ENCODE data around the gene MBP.

The MBP gene

DNA sequence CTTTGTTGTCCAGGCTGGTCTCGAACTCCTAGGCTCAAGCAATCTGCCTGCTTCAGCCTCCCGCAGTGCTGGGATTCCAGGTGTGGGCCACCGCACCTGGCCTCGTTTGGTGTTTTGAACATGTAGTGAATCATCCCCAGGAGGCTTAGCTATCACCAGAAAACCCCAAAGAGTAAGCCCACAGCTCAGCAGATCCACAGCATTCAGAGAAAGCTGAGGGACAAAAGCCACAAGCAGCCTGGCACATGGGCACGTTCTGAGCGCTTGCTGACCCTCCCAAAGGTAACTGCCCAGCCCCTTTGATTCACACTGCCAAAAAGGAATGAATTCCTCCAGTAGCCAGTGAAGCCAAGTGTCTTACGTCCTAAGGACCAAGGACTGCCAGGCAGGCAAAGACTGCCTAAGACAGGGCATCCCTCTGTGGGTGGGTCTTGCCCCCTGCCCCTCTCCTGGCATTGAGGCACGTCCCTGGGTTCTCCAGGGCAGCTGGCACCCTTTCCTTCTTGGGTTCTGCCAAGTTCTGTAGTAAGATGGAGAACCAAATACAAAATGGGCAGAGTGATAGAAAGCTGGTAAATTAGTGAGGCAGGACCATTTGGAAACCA is 31.7 kb downstream of the MBP start:
- no peak for DNase-seq (ENCODE audit: low read depth in 2 of 2)

DNA sequence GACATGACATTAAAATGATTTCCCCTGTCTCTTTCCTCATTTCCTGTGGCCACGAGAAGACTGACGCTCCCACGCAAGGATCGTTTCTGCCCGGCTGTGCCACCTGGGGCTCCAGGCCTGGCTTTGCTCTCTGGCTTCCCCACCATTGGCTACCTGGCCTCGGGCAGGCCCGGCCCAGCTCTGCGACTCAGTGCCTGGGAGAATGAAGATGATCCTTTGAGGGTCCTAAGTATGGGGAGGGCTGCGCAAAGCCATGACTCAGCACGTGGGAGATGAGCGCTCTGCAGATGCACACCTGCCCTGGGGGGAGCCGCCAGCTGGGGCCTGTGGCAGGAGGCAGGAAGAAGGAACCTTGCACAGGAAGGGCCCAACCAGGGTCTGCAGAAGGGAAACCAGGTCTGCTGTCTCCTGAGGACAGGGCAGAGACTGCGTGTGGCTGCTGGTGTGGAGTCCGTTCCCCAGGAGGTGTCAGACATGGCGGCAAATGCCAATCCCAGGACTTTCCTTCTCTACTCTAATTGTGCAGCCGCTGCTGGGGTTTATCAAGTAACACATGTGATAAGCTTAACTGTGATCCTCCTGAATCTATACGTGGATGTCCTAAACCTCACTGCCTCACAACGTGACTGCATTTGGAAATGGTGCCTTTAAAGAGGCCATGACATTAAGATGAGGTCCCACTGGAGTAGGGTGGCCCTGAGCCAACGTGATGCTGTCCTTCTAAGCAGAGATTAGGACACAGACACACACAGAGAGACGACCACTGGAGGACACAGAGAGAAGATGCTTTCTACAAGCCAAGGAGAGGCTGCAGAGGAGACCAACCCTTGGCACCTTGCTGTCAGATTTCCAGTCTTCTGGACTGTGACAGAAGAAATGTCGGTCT is 32.9 kb downstream of the MBP start:
- no peak for DNase-seq (ENCODE audit: low read depth in 2 of 2)

DNA sequence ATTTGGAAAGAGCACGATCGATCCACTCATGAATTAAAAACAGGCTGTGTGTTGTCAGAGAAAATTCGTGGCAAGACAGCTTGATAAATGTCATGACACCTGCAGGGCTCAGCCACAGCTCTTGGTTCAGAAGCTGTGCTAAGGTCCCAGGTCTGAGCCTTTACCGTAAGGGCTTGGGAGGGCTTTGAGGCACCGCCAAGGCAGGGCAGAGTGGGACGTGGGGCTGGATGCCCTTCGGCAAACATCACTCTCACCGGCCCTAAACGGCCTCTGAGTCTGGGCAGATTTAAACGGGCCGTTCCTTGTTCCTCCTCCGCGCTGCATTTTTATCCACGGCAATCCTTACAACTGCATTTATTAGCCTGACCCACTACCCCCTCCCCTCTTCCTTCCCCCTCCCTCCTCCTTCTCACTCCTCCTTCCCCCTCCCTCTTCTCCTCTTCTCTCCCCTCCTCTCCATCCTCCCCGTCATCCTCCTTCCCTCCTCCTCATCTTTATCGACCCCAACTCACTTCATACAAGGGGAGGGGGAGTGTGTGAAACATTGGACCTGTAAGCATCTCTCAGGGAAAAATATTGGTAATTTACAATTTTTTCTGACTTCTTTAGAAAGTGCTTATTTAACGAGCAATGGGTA is 33.9 kb downstream of the MBP start:
- no peak for DNase-seq (ENCODE audit: low read depth in 2 of 2)

DNA sequence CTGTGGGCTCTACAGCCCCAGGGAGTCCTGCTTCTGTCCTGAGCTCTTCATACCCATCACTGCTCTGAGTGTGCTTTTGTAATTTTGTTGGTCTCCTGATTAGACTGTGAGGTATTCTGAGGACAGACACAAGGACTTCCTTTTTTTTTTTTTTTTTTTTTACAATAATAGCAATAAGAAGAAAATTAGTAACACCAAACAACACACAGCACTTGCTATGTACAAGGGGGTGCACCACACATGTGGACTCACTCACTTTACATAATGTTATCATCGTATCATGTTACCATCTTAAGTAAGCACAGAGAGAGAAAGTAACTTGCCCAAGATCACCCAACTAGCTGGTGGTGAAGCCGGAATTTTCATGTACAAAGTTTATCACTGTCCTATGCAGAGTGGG is 34.6 kb downstream of the MBP start:
- no peak for DNase-seq (ENCODE audit: low read depth in 2 of 2)

DNA sequence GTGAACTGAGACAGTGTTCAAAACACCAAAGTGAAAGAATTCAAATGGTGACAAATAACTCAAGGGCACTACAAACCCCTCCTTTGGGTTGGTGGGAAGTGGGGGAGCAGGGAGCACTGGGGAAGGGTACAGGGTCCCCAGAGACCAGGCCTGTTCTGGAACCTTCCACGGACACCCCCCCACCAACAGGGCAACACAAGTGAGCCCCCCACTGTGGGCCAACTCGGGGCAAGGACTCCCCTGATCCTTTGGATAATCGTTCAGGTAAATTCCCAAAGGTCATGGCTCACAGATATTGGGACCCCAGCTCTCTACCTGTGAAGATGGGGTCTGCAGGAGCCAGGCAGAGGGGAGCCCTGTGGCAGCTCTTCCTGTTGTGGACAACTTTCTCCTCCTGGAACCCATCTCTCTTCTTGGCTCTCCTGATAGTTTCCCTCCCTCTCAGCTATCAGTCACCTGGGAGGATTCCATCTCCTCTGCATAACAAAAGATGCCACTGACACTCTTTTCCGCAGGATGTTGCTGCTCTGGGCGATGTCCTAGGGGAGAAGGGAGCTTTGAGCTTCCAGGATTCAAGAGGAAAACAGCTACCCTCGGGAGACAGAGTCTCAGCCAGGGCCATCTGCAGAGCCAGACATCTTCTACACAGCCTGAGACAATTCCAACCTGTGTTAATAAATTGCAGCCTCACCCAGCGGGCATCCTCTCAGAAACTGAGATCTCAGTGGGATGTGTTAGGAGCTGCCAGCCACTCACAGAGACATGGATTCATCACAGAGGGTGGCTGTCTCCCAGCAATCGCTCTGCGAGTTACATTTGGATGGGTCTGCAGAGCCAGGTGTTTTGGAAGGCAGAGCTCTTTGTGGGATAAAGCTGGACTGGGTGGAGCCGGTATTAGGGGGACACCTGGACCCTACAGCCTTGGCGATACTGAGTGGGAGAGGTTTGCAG is 35.4 kb downstream of the MBP start:
- DNase-seq (ENCODE audit: low read depth in 2 of 2), result no peak

DNA sequence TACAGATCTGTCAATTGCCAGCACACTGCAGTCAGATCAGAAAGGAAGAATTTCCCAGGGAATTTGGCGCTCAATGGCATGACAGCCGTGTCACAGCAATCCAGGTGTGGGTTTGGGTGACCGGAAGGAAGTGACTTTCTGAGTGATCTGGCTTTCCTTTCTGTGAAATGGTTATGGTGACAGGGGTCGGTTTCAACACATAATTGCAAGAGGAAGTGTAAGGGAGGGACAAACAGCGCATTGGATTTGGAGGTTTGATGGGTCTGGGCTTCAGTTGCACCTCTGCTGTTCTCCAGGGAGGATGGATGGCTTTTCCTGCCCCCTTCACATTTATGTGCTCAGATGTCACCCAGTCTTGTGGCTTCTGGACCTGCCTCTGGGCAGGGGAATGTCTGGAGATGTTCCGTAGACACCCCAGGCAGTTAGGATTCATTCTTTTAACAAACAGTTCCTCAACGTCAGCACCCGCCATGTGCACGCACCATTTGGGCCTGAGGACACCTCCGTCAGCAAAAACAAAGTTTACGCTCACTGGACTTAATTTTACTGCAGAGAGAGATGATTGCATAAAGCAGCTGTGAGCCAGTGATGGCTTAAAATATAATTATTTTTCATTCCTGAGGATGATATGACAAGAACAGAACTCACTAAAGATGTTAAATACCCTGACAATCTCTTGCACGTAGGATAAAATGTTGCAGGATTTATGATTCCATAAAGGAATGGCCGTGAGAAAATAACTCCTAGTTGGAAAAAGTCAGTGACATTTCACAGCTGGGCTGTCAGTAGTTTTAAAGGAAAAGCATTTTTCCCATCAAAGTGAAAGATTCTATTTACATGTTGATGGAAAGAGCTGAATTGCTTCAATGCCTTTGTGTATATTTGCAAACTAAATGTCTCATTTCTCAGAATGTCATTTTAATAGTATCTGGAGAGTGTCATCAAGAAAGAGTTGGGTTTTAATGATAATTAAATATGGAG is 36.9 kb downstream of the MBP start:
- DNase-seq (ENCODE audit: low read depth in 2 of 2), result no peak

DNA sequence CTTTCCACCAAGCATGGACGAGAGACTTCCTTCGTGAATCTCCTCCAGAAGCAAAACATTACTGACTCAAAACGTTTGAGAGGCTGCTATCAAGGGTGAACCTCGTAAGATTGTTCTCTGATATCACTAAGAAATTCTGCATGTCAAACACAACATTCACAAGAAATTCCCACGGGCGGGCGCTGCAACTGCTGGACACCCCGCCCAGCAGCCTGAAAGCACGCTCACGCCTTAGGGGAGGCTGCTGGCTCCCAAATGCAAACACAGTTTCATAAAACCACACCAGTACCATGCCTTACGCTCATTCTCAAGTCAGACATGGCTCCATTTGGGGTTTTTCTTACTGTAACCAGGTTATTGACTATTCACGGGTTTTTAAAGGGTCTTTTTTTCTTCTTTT is 39.0 kb downstream of the MBP start:
- DNase-seq (ENCODE audit: low read depth in 2 of 2), result no peak

DNA sequence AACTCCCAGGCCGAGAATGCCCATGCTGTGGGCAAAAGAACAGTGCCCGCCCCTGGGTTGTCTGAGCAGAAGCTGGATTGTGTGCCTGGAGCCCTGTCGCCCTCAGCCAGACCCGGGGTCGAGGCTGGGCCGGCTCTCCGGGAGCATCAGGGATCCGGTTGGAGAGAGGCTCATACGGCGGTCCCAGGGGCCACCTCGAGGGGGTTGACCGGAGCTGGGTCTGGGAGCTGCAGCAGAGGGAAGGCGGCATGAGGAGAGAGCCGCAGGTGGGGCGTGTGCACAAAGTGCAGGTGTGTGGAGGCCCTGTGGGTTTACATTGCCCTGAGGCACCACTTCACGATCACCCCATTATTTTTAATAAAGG is 39.5 kb downstream of the MBP start:
- DNase-seq (ENCODE audit: low read depth in 2 of 2), result no peak

DNA sequence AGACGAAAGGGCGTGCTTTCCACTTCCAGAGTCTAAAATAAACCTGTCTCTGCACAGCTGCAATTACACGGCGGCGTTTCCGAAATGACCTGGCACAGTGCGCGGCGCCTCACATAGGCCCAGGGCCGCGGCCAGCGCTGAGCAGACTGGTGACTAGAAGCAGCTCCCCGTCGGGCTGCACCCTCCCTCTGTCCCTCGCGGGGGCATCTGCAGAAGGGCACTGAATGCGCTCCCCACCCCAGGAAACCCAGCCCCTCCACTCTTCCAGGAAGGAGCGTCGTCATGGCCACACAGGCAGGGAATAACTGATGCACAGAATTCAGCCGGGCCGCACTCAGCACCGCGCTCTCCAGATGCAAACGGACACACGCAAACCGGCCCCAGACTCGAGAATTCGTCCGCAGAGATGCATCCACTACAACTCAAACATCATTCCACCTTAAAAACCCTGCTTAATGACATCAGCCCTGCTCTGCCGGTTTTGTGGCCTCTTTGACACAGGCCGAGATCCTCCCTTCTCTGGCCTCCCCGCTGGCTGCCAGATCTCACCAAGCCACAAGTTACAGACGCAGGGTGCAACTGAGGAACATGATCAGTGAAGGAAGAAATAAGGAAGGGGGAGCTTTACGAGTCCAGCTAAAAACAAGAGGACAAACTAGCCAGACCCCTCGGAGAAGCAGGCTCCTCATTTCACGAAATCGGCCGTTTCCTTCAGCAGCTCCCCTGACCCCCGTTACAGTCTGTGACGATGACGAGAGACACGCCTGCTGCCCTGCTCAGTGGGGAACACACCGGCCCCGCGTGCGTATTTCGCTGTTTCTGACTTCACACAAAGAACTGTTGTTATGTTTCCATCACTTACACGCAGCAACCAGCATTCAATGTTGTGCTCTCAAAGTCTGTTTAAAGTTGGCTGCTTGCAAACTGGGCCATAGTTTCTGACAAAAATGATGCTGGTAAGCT is 40.2 kb downstream of the MBP start:
- DNase-seq (ENCODE audit: low read depth in 2 of 2), result no peak

DNA sequence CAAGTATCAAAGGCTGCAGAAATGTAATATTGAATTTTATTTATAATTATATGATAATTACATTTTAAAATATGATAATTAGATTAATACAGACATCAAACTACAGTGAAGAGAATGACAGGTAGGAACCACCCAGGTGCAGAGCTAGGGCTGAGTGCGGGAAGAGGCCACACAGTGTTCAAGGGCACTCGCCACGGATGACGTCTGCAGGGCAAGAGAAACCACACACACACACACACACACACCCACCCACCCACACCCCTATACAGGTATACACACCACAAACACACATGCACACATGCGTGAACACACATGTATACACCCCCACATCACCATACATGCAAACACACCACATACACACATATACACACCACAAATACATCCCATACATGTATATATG is 41.2 kb downstream of the MBP start:
- DNase-seq (ENCODE audit: low read depth in 2 of 2), result no peak

DNA sequence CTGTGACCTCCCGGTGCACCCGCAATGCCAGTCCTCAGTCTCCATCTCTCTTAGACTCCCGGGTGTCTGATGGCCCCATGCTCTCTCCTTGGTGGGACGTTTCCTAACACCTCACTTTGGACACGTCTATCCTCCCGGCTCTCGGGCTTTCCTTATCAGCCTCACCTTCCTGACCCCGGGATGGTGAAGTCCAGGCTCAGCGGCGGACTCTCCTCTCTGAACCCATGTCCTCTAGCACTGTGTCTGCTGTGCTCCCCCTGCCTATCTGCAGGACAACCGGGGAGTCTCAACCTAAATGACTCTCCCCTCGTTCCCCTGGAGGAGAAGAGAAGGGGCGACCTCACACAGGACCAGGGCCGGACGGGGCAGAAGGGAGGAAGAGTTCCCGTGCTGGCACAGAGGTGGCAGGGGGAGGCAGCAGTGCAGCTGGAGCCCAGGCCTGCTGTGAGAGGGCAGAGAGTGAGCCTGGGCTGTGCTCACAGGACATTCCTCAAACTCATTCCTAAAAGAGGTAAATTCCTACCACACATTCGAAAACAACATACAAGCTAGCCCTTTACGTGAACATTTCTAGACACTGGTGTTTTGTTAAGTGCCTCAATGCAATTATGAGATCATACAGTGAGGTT is 41.9 kb downstream of the MBP start:
- no peak for DNase-seq (ENCODE audit: low read depth in 2 of 2)

DNA sequence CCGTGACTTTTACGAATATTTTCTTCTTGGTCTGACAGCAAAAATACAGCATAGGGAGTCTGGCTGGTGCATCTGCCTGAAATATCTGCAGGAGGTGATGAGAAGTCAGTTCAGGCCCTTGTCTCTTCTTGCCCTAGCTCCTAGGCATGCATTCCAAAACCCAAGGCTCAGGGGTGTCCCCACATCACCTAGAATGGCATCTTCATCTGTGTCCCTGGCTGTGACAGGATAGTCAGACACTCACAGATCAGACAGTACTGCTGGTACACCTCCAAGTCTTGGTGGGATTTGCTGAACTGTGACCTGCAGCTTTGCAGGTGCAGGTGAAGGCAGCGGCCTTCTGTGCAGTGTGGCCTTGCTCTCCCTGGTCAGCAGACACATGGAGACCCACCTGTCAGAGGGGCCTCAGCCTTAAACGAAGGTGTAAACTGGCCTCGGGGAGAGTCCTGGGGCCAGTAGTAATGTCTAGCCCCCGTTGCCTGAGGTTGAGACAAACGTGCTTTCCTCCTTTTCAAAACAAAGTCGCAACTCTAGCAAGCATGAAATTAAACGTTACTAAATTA is 42.8 kb downstream of the MBP start:
- no peak for DNase-seq (ENCODE audit: low read depth in 2 of 2)

DNA sequence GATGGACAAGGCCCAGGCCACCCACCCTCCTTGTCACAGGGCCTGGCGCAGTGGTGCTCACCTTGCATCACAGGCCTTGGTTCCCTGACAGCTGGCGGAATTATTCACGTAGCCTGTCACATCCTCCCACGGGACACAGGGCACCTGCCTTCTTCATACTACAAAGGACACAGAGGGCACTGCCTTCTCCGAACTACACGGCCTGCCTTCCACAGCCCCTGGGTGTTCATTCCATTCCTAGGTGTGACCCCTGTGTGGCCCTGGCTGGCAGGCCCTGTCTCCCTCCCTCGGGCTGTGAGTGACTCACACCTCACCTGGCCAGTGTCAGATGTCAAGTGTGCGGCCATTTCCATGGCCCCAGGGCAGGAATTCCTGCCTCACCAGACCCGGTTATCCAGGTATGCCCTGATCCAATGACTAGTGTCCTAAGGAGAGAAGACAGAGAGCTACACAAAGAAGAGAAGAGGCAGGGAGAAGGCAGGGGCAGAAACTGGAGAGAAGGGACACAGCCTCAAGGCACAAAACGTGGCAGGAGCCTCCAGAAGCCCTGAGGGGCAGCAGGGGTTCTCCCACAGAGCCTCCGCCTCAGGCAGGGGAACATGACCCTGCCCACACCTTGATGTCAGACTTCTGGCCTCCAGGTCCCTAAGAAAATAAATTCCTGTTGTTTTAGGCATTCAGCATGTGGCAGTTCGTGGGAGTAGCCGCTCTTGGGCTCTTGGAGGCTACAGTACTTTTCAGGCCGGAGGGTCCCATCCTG is 43.4 kb downstream of the MBP start:
- no peak for DNase-seq (ENCODE audit: low read depth in 2 of 2)

DNA sequence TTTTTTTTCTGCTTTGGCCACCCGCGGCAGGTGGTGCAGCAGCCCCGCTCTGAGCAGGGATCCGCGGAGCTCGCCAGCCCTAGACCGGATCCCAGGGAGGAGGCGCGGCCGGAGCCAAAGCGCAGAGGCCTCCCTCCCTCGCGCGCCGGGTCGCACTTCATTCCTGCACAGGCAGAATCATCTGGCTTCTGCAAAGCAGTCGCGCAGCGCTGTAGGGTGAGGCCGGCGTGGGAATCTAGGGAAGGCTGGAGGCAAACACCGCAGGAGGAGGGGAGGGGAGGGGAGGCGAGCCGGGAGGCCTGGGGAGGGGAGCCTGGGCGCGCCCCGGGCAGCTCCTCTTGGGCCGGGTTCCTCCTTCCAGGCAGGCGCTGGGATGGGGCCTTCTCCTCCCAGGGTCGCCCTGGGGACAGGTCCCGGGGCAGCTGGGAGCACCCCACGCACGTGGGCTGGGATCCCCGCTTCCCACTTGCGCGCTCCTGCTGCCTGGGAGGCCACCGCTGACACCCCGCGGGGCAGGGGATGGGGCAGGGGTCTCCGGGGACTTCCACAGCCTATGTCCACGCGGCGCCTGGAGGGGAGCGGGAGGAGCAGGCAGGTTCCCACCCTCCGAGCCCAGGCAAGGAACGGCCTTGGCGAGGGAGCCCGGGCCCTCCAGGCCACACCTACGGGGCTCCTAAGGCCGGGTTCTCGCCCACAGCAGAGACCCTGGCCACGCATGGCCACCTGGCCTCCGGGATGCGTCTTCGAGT is 45.0 kb downstream of the MBP start:
- DNase-seq (ENCODE audit: low read depth in 2 of 2), result no peak

DNA sequence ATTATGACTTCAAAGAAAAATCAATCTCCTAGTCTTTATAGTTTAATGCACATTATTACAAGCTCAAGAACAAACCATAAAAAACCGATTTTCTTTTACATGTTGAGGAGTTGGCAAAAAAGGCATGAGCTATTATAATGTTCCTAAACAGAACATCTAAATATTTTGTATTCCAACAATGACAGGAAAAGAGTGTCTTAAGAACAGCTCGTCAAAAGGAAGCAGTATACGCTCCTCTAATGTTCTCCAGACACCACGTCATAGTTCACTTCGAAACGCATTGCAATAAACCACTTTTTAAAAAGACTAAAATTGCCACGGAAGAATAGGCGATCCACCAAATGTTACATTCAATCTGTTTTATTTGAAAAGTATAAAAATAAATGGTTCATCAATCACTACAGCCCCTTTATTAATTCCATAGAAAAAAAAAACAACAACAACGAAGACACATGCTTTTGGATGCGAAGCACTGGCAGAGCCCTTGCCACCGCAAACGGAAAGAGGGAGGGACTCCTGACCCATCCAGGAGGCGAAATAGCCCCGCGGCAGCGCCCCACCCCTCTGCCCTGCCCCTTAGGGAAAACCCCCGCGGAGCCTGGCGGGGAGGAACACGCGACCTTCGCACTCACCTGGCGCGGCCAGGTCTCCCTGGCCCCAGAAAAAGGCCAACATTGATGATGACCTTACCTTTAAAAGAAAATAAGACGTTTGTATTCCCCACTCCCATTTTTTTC is 45.8 kb downstream of the MBP start:
- DNase-seq (ENCODE audit: low read depth in 2 of 2), result no peak

DNA sequence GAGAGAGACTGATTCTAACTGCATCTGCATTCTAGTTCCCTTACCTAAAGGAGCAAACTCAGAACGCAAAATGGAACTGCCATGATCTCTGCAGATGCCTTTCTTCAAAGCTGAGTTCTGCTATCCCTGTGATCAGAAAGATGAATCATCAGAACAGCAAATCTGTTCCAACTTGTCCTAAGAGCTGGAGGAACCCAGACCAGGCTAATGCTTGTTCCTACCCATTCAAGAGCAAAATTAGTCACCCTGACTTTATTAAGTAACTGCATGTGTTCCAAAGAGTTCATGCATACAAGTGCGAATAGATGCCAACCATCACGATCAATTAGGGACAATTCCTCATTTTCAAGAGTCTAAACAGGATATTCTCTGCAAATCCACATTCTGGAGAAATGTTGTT is 46.5 kb downstream of the MBP start:
- no peak for DNase-seq (ENCODE audit: low read depth in 2 of 2)

DNA sequence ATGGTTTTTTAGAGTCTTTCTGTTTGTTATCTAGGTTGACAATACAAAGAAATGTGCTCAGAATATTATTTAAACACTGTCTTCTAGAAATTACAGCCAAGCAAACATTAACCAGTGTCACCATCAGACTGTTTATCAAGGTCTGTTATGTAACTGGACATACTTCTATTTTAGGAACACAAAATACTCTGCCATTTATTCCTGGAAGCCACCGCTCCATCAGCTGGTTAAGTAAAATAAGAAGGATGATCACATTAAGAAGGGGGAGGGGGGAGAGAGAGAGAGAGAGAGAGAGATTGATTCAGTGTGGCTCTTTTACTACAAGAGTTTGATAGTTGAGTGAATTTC is 47.9 kb downstream of the MBP start:
- no peak for DNase-seq (ENCODE audit: low read depth in 2 of 2)

Data from stimulated activated CD4-positive, alpha-beta T cell treated with anti-CD3 and anti-CD28 coated beads, Interleukin-15, amount 100 ng/mL, for 48 hours (primary cell).